LNCaP clone FGC (cell line): Measurements from ENCODE around the gene PNMA8C.

Experiments
- DNase-seq: peaks from one replicate; pipeline ENCODE4 v3.0.0-alpha.2; 2011; ENCODE audit warnings: low read depth
- H3K4me3 ChIP-seq: 2 replicates; pipeline ENCODE4 v1.5.1; 2011; ENCODE audit warnings: mild to moderate bottlenecking, low read depth, low read length, control low read depth
- TF ChIP-seq, protein P1 (sequence below): IDR thresholded peaks from 2 replicates; pipeline ENCODE4 v1.5.1; 2012; ENCODE audit warnings: mild to moderate bottlenecking; ENCODE audit not compliant: control insufficient read depth, insufficient read depth; ENCODE audit errors: extremely low read depth

Gene PNMA8C

GRCh38 chr19:46470376-46470775, 41.6 kb upstream of the PNMA8C start:
- no peak overlapping the region for H3K4me3 ChIP-seq
- no peak for DNase-seq
- TF ChIP-seq, protein P1, sequence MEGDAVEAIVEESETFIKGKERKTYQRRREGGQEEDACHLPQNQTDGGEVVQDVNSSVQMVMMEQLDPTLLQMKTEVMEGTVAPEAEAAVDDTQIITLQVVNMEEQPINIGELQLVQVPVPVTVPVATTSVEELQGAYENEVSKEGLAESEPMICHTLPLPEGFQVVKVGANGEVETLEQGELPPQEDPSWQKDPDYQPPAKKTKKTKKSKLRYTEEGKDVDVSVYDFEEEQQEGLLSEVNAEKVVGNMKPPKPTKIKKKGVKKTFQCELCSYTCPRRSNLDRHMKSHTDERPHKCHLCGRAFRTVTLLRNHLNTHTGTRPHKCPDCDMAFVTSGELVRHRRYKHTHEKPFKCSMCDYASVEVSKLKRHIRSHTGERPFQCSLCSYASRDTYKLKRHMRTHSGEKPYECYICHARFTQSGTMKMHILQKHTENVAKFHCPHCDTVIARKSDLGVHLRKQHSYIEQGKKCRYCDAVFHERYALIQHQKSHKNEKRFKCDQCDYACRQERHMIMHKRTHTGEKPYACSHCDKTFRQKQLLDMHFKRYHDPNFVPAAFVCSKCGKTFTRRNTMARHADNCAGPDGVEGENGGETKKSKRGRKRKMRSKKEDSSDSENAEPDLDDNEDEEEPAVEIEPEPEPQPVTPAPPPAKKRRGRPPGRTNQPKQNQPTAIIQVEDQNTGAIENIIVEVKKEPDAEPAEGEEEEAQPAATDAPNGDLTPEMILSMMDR = no peak

- H3K4me3 ChIP-seq = no peak overlapping the region
- TF ChIP-seq, protein P1 = no peak
- DNase-seq = no peak
These were observed 40.9 kb upstream of the PNMA8C start for GRCh38 chr19:46469541-46470185.

GRCh38 chr19:46466536-46467196, 37.9 kb upstream of the PNMA8C start:
- TF ChIP-seq, protein P1 = no peak
- no peak for DNase-seq
- H3K4me3 ChIP-seq = no peak overlapping the region

DNA sequence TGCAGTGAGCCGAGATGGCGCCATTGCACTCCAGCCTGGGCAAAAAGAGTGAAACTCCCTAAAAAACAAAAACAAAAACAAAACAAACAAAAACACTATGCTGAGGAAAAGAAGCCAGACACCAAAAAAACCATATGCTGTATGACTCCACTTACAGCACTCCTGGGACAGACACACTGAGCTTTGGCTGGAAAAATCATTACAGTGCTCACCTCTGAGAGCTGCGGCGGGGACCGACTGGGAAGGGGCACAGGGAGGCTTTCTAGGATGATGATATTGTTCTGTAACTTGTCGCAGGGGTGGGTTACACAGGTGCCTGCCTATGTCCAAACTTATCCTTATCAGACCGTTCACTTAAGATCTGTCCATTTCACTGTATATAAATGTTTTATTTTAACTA, 34.8 kb upstream of the PNMA8C start:
- no peak overlapping the region for H3K4me3 ChIP-seq
- TF ChIP-seq, protein P1 = no peak
- no peak for DNase-seq

GRCh38 chr19:46461537-46461936, 32.8 kb upstream of the PNMA8C start:
- TF ChIP-seq, protein P1 = no peak
- H3K4me3 ChIP-seq = no peak overlapping the region
- no peak for DNase-seq

GRCh38 chr19:46460981-46461380, 32.2 kb upstream of the PNMA8C start:
- no peak overlapping the region for H3K4me3 ChIP-seq
- TF ChIP-seq, protein P1 = no peak
- DNase-seq = no peak
